Natural killer cell (primary cell): ENCODE measurements around the gene PSRC1. TPM values are rescaled to one million over a fixed set of nuclear protein-coding genes. Genes with fewer than 3 reads are reported as not detected.

Experiments used
- ATAC-seq, 3 donors: fragments of 150-1000 bp in 2 of 3; fragments of 200-7000 bp in 1 of 3; cut with Tn5 transposase; 1 replicate in 1 of 3; 2 replicates in 2 of 3; pipeline ENCODE4 v1.10.0; 2021; ENCODE audit warnings: mild to moderate bottlenecking in 2 of 3, moderate library complexity in 2 of 3
- DNase-seq, 2 donors: peaks; one replicate each; pipeline versions ENCODE4 v3.0.0 to v3.0.0-alpha.2; 2013 to 2021; ENCODE audit warnings: mixed read lengths in 1 of 2
- H3K27ac ChIP-seq: one replicate; pipeline ENCODE4 v1.5.1; 2013; ENCODE audit warnings: mild to moderate bottlenecking, low read length
- H3K27me3 ChIP-seq: one replicate; pipeline ENCODE4 v1.6.1; 2013; ENCODE audit warnings: low read length; ENCODE audit not compliant: control insufficient read depth, insufficient read depth
- H3K36me3 ChIP-seq: one replicate; pipeline ENCODE4 v1.6.1; 2013; ENCODE audit warnings: low read length; ENCODE audit not compliant: control insufficient read depth, insufficient read depth
- H3K4me1 ChIP-seq: one replicate; pipeline ENCODE4 v1.6.1; 2013; ENCODE audit warnings: low read length; ENCODE audit not compliant: control insufficient read depth, insufficient read depth
- H3K4me3 ChIP-seq: one replicate; pipeline ENCODE4 v1.5.1; 2013; ENCODE audit warnings: low read length
- H3K9me3 ChIP-seq: one replicate; pipeline ENCODE4 v1.6.1; 2013; ENCODE audit warnings: low read length; ENCODE audit not compliant: control insufficient read depth, insufficient read depth
- H3K27ac Mint-ChIP-seq, 2 donors: one replicate each; pipeline ENCODE4 v1.8.0; 2022; ENCODE audit warnings: mild to moderate bottlenecking in 2 of 2, mixed read lengths in 2 of 2, moderate library complexity in 1 of 2
- H3K27me3 Mint-ChIP-seq, 2 donors: one replicate each; pipeline ENCODE4 v1.8.0; 2022; ENCODE audit warnings: low read depth in 2 of 2, mixed read lengths in 2 of 2
- H3K36me3 Mint-ChIP-seq: one replicate; pipeline ENCODE4 v1.8.0; 2022; ENCODE audit warnings: mixed read lengths
- H3K4me1 Mint-ChIP-seq, 2 donors: one replicate each; pipeline ENCODE4 v1.8.0; 2022; ENCODE audit warnings: mixed read lengths in 2 of 2
- H3K4me3 Mint-ChIP-seq: one replicate; pipeline ENCODE4 v1.8.0; 2022; ENCODE audit warnings: mild to moderate bottlenecking, moderate library complexity, mixed read lengths
- H3K9me3 Mint-ChIP-seq, 2 donors: one replicate each; pipeline ENCODE4 v1.8.0; 2022; ENCODE audit warnings: mixed read lengths in 2 of 2
- CTCF ChIP-seq: fragments of 200-600 bp; IDR thresholded peaks from one replicate; pipeline ENCODE4 v1.8.0; 2022; ENCODE audit warnings: antibody characterized with exemption
- WGBS: methylation state at CpG from one replicate; pipeline ENCODE4 v1.1.7; 2013; ENCODE audit warnings: missing lambda C conversion rate; ENCODE audit not compliant: insufficient coverage; 5-methylcytosine and 5-hydroxymethylcytosine counted together
- intact Hi-C: fragments of 100-400 bp; cut with micrococcal nuclease; formaldehyde crosslinking; loops from one replicate; pipeline ENCODE4 v1.14.2; 2022
- total RNA-seq, 4 donors: library from RNA; stranded (reverse); fragments of 120-200 nt in 1 of 4; gene quantifications; one replicate each; pipeline versions ENCODE4 v1.2.3 to v1.2.4, GENCODE V29; 2013 to 2022

The PSRC1 gene
- total RNA-seq, 3 donors from 2014 or later (not counting 1 experiment from before 2014, with no cell fraction given): 1.1 to 2.4 (median 1.9) TPM

- Mint-ChIP-seq H3K27me3 (no peaks in the 10 kb centered on the region), H3K36me3 (no peaks in the 10 kb centered on the region), H3K9me3 (no peaks in the 10 kb centered on the region), H3K4me3 (no peak overlapping the region), H3K4me1 (peaks cover 0 to 5% of the 10 kb centered on the region in 2 donors), H3K27ac (no peak overlapping the region)
- no peak for ATAC-seq
- Histone ChIP-seq H3K36me3 (no peaks in the 10 kb centered on the region), H3K4me3 (no peak overlapping the region), H3K27me3 (no peaks in the 10 kb centered on the region), H3K9me3 (no peaks in the 10 kb centered on the region), H3K27ac (no peak overlapping the region), H3K4me1 (peaks cover 7% of the 10 kb centered on the region)
- intact Hi-C loops: loop anchor here (5.0 kb wide), 1 partner anchor 228 kb away; the partner anchor contains the start of gene CYB561D1
- TF ChIP-seq CTCF: no peak
- WGBS: 76% methylated on average over 9 of the region's 9 CpGs
- no peak for DNase-seq
Measured at GRCh38 chr1:109264379-109264755, 18.6 kb downstream of the PSRC1 start.

- Mint-ChIP-seq H3K27me3 (no peaks in the 10 kb centered on the region), H3K36me3 (no peaks in the 10 kb centered on the region), H3K9me3 (no peaks in the 10 kb centered on the region), H3K4me1 (peaks cover 0 to 5% of the 10 kb centered on the region in 2 donors), H3K27ac (no peak overlapping the region), H3K4me3 (no peak overlapping the region)
- TF ChIP-seq CTCF: peak; percentile 78
- Histone ChIP-seq H3K4me3 (no peak overlapping the region), H3K36me3 (no peaks in the 10 kb centered on the region), H3K9me3 (no peaks in the 10 kb centered on the region), H3K4me1 (peaks cover 7% of the 10 kb centered on the region), H3K27ac (no peak overlapping the region), H3K27me3 (no peaks in the 10 kb centered on the region)
- intact Hi-C loops: loop anchor here (1.0 to 5.0 kb wide), 3 partner anchors 136 to 269 kb away; partner anchors contain the start of gene CYB561D1
- DNase-seq (peak; percentile 64 to 86), ATAC-seq (peak; percentile 79 to 97 (median 94))
- WGBS: 52% methylated on average over 29 of the region's 29 CpGs
Measured at GRCh38 chr1:109263597-109264378, 19.2 kb downstream of the PSRC1 start.

GRCh38 chr1:109263234-109263596 lies 19.7 kb downstream of the PSRC1 start:
- Histone ChIP-seq H3K27me3 (no peaks in the 10 kb centered on the region), H3K4me1 (peaks cover 7% of the 10 kb centered on the region), H3K27ac (no peak overlapping the region), H3K36me3 (no peaks in the 10 kb centered on the region), H3K4me3 (no peak overlapping the region), H3K9me3 (no peaks in the 10 kb centered on the region)
- no peak for DNase-seq
- intact Hi-C loops: loop anchor here (1.0 to 5.0 kb wide), 3 partner anchors 136 to 269 kb away; partner anchors contain the start of gene CYB561D1
- Mint-ChIP-seq H3K36me3 (no peaks in the 10 kb centered on the region), H3K4me3 (no peak overlapping the region), H3K9me3 (no peaks in the 10 kb centered on the region), H3K27me3 (no peaks in the 10 kb centered on the region), H3K4me1 (peaks cover 0 to 5% of the 10 kb centered on the region in 2 donors), H3K27ac (no peak overlapping the region)
- peak in 1 of 3 donors; percentile 17 for ATAC-seq
- WGBS: 72% methylated on average over 12 of the region's 12 CpGs
- no peak for TF ChIP-seq CTCF
